NCI-H510A (cell line): ENCODE data around the gene PLK5.
"Not testable (repeated sequence)": the region's sequence is repeated elsewhere in the genome, so short reads cannot be mapped to it uniquely, and the experiment has no call there.

Experiments
- DNase-seq: peaks from one replicate; lab custom pipeline; 2025; lab: John Stamatoyannopoulos, UW

The PLK5 gene, protein sequence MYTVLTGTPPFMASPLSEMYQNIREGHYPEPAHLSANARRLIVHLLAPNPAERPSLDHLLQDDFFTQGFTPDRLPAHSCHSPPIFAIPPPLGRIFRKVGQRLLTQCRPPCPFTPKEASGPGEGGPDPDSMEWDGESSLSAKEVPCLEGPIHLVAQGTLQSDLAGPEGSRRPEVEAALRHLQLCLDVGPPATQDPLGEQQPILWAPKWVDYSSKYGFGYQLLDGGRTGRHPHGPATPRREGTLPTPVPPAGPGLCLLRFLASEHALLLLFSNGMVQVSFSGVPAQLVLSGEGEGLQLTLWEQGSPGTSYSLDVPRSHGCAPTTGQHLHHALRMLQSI

DNA sequence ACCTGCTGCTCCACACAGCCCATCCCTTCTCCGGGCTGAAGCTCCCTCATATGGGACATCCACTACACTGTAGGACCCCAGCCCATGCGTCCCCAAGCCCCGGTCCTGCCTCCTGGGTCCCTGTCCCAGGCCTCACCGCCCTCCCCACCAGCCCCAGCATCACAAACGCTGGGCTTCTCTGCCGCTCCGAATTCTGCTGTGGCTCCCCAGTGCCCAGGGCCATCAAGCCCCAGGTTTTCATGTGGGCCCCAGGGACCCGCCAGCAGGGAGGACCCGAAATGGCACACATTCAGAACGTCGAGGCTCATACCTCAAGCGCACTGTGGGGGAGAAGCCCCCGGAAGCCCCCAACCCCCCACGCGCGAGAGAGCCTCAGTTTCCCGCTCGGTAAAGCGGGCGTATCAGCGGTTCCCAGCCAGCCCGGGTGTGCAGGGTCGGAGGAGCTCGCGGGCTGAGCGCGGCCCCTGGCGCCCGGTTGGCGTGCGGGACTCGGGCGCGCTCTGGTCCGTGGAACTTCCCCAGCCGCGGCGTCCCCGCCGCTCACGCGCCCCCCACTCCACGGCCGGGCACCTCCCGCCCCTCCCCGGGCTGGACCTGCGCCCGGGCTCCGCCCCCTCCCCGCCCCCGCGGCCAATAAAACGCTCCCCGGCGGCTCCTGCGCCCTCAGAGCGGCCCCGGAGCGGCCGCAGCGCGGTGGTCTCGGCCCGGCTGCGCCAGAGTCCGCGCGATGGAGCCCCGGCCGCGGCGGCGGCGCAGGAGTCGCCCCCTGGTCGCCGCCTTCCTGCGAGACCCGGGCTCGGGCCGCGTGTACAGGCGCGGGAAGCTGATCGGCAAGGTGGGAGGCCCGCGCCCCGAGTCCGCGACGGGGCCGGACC lies at the start of gene PLK5:
TSS of gene PLK5 (plus strand) at position 666 of the 875 bp plus-strand sequence. CDS start 2,920 bp downstream, outside the sequence.
- DNase-seq, result no peak

DNA sequence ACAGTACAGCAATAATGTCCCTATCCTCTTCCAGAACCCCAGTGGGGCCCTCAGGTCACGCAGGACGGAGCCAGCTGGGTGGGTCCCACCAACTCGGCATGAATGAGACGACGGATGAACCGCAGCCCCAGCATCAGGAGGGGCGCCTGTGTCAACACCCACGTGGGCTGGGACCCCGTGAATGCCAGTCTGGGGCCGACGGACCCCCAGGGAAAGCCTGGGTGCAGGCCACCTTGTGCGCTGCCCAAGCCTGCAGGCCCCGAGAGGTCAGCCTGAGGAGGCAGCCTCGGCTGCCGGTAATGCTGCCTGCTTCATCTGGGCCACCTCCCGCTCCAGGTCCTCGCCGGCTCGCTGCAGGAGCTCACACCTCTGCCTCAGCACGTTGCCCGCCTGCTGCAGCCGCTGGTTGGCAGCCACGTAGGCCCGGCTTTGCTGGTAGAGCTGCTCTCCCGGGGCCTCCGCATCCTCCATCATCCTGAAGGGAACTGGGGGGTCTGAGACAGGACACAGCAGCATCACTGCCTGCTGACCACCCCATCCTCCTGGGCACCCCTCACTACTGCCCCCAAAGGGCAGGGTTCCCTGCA lies 49.0 kb upstream of the PLK5 start:
- DNase-seq, result no peak

DNA sequence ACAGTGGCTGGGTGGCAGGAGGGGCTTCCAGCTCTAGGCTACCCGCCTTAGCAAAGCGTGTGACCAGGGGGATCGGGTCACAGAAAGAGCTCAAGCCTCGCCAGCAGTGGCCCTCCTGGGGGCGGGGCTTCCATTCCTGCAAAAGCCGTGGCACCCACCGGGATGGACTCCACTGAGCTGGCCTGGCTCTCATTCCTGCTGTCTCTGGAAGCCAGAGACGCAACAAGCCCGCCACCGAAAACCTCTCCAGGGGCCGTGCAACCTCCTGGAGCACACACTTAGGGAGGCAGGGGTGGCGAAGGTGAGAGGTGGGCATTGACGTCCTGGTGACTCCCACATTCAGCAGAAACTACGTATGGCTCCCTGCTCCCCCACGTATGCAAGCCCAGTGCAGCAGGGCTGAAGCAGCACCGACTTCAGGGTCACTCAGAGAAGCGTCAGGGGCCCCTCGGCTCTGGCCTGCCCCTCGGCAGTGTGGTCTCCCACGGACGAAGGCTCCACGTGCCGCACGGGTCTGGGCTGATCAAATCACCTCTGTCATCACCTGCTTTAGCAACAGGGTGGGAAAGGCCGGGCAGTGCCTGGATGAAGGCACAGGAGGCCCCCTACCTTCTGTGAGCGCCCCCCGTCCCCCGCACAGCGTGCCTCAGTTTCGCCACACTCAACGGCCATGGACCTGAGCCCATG lies 48.0 kb upstream of the PLK5 start:
- DNase-seq, result no peak

DNA sequence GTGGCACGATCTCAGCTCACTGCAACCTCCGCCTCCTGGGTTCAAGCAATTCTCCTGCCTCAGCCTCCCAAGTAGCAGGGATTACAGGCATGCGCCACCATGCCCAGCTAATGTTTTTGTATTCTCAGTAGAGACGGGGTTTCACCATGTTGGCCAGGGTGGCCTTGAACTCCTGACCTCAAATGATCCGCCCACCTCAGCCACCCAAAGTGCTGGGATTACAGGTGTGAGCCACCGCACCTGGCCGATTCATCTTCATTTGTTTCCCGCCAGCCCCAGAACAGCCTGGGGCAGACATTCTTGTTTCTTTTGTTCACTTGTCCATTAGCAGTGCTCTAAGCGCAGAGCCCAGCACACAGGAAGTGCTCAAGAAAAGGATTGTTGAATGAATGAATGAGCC lies 46.8 kb upstream of the PLK5 start:
- not testable (repeated sequence) for DNase-seq

DNA sequence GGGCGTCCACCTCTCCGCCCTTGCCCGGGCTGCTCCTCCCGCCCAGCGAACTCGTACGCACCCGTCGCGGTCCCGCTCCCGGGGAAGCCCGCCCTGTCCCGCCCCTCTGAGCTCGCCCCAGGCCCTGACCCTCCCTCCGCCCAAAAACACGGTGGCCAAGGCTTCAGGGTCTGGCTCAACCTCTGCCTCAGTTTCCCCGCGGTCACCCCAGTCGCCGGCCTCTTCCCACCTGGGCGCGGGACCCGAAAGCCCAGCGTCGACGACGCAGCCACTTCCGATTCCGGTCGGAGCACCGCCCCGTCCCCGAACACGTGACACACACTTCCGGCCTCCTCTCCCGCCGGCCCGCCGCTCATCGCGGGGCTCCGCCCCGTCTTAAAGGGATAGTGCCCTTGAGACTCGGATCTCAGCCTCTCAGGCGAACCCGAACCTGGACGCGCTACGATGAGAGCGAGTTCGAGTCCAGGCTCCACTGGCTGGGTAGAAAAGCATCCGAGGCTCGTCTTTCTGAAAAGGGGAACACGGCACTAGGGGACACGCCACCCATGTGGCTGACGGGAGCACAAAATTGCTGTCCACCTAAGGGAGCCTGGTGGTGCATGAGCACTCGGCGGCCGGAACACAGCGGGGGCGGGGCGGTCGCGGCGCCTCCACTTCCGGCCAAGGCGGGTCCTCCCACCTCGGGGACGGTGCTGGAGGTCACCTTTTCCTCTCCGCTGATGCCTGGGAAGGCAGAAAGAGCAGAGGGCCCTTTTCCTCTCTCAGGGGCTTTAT lies 44.8 kb upstream of the PLK5 start, which contains the start of gene C19orf25:
TSS of gene C19orf25 (minus strand) at position 282 of the 774 bp plus-strand sequence. CDS start 312 bp downstream, outside the sequence.
- DNase-seq, result peak; percentile 78

DNA sequence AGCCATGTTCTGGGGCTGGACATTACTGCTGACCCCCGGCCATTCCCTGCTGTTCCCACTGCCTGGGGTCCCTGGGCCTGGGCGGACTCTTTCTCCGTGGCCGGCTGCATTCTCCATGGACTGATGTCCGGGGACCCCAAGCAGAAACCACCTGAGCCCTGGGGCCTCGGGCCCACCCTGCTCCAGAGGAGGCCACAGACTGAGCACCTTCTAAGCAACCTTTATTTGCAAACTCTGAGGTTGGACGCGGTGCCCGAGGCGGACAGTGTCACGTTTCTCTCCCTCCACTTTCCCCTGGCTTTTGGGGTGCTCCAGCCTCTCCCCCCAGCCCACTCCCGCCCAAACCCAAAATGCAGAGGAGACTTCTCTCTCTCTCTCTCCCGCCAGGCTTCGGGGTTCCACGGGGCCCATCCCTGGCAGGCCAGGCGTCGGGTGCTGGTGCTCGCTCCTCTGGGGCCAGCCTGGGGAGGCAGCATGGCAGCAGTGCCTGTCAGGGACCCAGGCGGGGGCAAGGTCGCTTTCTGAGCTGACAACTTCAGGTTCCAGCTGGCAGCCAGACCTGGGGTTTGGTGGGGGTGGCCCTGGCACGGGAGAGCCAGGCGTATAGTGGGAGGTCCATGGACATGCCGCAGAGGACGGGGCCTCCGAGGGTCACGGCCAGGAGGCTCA lies 42.5 kb upstream of the PLK5 start:
- DNase-seq, result no peak

DNA sequence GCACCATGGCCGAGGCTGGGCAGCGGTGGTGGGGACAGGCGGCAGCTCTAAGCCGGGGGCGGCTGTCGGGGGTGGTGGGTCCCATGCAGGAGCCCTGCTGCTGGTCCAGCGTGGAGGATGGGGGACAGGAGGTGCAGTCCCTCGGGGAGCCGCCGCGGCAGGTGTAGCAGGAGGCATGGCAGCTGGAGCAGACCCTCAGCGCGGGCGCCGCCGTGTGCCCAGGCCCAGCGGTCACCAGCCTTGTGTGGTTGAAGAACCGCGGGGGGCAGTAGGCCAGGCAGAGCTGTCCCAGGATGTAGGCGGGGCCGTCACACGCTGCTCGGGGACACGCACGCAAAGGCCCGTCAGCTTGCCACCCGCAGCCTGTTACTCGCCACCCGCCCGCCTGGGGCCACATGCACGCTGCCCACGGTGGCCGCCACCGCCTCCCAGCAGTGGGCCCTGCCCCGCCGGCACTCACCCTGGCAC lies 42.0 kb upstream of the PLK5 start:
- DNase-seq, result no peak

DNA sequence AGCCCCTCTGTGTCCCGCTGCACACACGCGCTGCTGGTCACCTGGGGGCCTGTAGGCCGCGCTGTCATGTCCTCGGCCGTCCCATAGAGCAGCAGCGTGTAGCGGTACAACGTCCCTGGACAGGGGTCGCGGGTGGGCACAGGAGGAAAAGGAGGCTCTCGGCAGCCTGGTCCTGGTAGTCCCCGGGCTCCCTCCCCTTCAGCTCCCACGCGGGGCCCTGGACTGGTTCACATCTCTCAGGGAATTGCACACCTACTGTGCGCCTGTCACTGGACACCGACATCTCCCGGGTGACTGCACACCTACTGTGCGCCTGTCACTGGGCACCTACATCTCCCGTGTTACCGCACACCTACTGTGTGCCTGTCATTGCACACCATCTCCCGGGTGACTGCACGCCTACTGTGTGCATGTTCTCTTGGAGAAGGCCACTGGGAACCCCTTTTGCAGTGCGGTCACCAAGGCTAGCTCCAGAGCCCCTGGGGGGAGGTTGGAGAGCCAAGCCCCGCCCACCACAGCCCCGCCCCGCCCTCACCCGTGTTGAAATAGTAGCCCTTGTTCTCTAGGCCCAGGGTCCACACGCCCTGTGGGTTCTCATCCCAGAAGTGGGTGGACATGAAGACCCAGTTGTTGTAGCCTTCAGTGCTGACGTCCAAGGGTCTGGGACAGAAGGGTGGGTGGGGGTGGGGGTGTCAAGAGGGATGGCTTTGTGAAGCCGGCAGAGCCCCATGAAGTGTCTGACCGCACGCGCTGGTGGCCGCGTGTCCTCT lies 41.3 kb upstream of the PLK5 start:
- DNase-seq, result no peak

DNA sequence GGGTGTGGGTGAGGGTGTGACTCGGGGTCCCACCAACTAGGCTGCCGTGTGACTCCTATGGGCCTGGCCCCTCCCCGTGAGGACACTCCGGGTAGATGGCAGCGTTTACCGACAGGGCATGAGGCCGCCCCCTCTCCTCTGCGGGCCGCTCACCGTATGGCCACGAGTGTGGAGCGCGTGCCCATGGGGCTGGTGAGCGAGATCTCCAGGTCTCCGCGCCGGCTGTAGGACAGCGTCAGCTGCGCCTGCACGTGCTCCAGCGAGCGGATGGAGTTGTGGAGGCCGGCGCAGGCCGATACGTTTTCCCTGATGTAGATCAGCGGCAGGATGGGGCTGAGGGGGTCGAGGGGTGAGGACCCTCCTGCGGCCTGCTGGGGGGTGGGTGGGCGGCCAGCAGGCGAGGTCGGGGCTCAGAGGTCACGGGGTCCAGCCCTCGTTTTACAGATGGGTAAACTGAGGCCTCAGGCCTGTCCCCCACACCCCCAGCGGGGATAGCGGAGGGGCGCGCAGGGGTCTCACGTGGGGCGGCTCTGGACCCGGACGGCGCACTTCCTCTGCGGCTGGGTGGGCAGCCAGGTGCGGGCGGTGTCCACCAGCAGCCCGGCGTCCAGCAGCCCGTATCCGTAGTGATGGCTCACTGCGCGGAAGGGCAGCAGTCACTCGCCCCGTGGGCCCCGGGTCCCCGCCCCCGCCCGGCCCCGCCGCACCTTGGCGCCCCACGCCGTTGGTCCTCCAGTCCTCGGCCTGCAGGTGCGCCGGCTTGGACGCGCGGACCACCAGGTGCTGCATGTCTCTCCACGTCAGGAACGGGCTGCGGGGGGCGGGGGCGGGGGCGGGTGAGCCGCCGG lies 40.5 kb upstream of the PLK5 start:
- no peak for DNase-seq

DNA sequence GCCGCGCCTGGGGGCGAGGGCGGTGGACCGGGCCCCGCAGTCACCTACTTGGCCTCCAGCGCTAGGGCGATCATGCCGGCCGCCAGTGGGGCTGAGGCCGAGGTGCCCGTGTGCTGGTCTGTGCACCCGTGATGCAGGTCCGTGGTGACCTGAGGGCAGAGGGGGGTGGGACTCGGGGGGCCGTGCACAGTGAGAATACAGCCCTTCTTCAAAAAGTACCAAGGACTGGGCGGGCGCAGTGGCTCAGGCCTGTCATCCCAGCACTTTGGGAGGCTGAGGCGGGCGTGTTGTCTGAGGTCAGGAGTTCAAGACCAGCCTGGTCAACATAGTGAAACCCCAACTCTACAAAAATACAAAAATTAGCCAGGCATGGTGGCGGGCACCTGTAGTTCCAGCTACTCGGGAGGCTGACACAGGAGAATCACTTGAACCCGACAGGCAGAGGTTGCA lies 39.9 kb upstream of the PLK5 start:
- no peak for DNase-seq

DNA sequence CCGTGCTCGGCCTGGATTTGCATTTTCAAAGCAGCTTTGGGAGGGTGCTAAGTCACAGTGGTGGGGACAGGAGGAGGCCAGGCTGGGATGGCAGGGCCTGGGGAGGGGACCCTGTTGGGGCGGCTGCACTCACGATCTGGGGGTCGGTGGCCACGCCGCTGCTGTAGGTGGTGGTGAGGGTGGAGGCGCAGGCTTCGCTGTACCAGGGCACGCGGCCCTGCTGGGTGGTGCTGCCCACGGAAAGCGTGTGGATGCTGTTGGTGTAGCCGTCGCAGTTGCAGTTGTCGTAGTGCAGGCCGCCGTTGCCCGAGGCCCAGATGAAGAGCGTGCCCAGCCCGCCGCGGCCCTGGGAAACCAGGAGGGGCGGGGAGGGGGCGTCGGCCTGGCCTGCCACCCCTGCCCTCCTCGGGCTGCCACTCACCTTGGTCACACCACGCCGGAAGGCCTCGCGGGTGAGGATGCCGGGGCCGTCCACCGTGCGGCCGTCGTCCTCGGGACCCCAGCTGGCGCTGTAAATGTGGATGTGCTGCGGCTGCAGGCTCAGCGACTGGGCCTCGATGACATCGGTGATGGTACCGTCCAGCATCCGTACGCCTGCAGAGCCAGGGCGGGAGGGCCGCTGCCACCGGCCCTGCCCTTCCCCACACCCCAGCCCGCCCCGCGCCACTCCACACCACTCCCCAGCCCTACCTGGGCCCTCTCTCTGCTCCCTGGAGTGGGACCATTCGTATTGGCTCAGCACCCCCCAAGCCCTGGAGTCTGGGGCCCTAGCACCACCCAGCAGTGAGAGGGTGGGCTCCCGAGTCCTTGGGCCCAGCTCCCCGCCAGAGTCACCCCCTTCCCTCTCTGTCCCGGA lies 36.9 kb upstream of the PLK5 start:
- no peak for DNase-seq

DNA sequence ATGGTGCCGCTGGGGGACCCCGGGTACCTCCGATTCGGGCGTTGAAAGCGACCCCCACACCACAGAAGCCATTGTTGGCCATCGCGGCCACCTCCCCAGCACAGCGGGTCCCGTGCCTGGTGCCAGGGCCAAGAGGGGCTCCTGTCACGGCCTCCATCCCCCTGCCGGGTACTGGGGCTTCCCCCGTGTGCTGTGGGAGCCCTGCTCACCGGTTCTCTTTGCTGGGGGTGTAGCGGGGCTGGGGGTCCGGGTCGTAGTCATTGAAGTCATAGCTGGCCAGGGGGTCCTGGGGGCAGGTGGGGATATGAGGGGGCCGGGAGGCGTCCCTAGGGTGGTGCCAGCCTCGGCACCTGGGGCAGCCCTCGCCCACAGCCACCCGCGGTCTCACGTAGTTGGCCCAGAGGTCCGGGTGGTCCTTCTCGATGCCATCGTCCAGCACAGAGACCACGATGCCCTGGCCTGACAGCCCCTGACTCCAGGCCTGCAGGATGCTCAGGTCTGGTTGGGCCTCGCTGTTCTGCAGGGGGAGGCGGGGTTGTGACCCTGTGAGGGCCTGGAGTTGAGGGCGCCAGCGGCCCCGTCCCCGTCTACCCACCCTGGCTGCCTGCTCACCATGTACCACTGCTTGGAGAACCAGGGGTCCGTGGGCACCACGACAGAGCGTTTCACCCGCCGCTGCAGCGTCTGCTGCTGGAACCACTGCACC lies 36.1 kb upstream of the PLK5 start:
- no peak for DNase-seq

DNA sequence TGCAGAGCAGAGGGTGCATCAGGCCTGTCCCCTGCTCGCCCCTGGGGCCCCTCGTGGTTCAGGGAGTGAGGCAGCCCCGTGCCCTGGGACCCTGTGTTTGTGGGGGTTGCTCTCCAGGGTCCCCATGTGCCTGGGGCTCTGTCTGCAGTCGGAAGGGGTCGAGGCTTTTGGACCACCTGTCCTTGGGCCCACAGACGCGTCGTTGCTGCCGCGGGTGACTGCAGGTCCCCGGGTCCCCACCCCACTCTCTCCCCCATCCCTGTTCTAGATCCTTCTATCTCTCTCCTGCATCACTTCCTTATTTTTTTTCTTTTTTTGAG lies 35.6 kb upstream of the PLK5 start:
- DNase-seq, result no peak

DNA sequence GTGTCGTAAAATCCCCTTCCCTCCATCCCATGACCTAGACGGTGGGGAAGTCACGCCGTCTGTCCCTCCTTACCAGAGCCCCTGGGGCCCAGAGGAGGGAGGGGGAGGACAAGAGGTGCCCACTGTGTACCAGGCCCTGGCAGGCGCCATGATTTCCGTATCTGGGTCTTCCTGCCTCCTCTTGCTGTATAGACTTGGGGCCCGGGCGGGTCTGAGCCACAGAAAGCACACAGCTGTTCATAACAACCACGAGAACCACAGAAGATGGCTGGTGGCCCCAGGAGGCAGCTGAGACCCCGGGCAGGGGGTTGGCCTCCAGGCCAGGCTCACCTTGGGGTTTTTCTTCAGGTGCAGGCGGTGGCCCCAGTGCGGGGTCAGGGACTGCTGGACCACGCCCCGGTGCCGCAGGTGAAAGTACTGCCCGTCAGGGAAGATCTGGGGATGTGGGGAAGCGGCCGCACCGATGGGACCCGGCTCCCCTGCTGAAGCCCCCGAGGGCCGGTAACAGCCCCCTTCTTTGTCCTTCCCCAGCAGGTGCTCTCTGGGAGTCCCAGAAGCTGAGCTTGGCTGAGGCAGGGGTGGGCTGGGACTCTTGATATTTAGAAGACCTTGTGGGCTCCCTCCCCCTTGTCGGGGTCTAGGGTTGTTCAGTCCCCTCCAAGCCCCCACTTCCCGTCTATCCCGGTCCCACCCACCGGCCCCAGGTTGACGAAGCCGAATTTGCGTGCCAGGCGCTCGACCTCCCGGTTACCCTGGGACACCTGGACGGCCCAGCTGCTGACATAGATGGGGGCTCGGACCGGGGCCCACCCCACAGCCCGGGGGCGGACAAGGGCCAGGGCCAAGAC lies 34.2 kb upstream of the PLK5 start:
- no peak for DNase-seq

DNA sequence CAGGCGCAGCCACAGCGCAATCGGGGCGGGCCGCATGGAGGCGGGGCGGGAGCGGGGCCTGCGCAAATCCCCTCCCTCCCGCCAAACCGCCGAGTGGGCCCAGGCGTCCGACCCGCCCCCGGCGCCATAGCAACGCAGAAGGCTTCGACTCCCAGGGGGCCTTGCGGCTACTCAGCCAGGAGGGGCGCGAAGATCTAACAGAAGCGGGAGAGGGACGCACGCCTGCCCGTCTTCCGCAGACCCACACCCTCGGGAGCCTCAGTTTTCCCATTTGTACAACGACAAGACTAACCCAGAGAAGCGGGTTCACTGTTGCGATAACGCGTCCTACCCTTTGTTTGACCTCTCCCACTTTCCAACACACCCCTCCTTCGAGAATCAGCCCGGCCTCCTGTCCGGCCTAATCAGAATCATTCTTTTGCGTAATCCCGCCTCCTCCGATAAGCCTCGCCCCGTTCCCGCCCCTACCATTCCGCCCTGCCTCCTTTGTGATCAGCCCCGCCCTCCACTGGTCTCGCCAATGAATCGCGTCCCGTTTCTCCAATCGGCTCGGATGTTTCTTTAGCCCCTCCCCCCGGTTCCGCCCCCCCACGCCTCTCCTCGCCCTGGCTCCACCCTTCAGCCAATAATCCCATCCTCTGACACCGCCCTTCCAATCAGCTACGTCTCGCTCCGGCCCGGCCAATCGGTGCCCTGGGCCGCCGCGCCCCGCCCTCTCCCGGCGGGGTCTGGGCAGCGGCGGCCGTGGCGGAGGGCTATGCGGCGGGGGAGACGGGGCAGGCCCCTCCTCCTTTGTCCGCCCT lies 33.4 kb upstream of the PLK5 start, which contains the start of gene PCSK4:
TSS of gene PCSK4 (minus strand) at position 40 of the 803 bp plus-strand sequence. CDS start at position 36, 4 bp downstream.
- peak; percentile 84 for DNase-seq
